HG03571 (cell line): Measurements from ENCODE around the gene H2AZ2.
"Not testable (repeated sequence)": the region's sequence is repeated elsewhere in the genome, so short reads cannot be mapped to it uniquely, and the experiment has no call there.

ENCODE experiments used
- ATAC-seq: cut with Tn5 transposase; IDR thresholded peaks from one replicate; pipeline ENCODE4 v1.9.1; 2021; ENCODE audit not compliant: unreplicated experiment

Gene H2AZ2

DNA sequence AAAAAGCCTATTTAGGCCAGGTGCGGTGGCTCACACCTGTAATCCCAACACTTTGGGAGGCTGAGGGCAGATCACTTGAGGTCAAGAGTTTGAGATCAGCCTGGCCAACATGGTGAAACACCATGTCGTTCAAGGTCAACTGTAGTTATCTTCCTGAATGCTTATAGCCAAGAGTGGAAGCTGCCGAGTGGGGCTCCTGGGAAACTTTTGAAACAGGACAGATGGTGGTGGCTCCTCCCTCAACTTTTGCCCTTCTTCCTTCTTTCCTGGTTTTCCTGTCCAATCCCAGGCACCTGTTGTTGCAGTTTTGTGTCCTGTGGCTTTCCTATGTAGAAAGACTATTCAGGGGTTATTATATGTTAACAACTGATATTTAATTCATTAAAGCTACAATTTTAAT lies 60.1 kb downstream of the H2AZ2 start:
- no peak for ATAC-seq

DNA sequence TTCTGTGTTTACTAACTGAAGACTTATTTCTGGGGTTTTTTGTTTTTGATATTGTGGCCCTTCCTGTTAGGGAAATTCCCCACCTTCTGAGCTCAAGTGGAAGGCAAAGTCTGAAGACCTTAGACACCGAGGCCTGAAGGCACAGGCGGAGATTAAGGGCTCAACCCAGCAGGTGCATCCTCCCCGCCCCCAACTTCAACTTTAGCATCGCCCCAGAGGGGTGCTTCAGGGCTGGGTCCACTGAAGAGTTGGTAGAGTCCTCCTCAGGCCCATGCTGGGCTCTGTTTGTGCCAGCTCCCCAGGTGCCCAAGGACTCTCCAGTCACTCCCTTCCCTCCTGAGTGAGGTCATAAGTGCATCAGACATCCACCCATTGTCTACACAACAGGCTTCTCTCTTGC lies 60.8 kb downstream of the H2AZ2 start:
- no peak for ATAC-seq

GRCh38 chr7:44785218-44785617 lies 62.7 kb downstream of the H2AZ2 start:
- ATAC-seq = not testable (repeated sequence)

DNA sequence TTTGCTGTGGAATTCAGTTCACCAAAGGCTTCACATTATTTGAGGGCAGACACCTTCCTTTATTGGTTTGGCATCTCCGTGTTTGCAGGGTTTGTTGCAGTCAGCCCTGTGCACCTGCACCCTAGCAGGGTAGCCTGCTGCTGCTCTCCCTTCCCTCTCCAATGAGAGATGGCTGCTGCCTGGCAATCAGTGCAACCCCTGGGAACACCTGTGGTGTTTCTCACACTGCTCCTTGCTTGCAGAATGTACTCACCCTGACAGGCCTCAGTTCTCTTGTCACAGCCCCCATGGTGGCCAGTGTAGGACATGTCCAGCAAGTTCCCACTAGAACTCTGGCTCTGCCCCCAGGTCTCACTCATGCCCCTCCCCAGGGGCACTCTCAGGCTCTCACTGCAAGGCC lies 63.5 kb downstream of the H2AZ2 start:
- no peak for ATAC-seq

- ATAC-seq = no peak
Measured at GRCh38 chr7:44783407-44783806, 64.5 kb downstream of the H2AZ2 start.

DNA sequence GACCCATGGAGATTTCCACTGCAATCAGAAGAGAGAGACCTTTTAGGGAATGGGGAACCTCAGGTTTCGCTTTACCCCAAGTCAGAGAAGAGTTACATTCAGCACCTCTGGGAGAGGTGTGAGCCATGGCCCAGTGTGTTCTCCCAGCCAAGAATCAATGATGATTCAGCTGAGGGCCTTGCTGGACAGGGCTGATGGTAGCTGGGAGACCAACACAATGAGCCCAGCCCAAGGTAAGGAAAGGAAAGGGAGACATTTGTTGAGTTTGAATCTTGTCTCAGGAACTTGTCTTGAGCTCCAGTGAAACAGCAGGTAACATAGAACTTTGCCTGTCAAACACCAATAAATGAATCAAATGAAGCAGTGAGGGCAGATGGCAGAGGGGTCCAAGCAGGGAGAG lies 65.4 kb downstream of the H2AZ2 start:
- no peak for ATAC-seq
